Upper lobe of right lung (tissue), 1 donor: ENCODE data around the gene PLXNA4. TPM values are rescaled to one million over a fixed set of nuclear protein-coding genes. Genes with fewer than 3 reads are reported as not detected.

ENCODE experiments used
- ATAC-seq: fragments of 200-7000 bp; cut with Tn5 transposase; one replicate; pipeline ENCODE4 v1.9.1; 2020; ENCODE audit warnings: mild to moderate bottlenecking, moderate library complexity
- DNase-seq: peaks from one replicate; pipeline ENCODE4 v3.0.0-alpha.2; 2020
- H3K27ac ChIP-seq: fragments of 200-600 bp; one replicate; pipeline ENCODE4 v1.8.0; 2022
- H3K27me3 ChIP-seq: fragments of 200-600 bp; one replicate; pipeline ENCODE4 v1.8.0; 2022; ENCODE audit warnings: mild to moderate bottlenecking
- H3K36me3 ChIP-seq: fragments of 200-600 bp; one replicate; pipeline ENCODE4 v1.8.0; 2022
- H3K4me1 ChIP-seq: fragments of 200-600 bp; one replicate; pipeline ENCODE4 v1.8.0; 2022
- H3K4me3 ChIP-seq: fragments of 200-600 bp; one replicate; pipeline ENCODE4 v1.8.0; 2022; ENCODE audit warnings: mild to moderate bottlenecking
- H3K9me3 ChIP-seq: fragments of 200-600 bp; one replicate; pipeline ENCODE4 v1.8.0; 2022
- CTCF ChIP-seq: fragments of 200-600 bp; IDR thresholded peaks from one replicate; pipeline ENCODE4 v1.8.0; 2022; ENCODE audit warnings: antibody characterized with exemption
- intact Hi-C: fragments of 100-400 bp; cut with DNase I; formaldehyde crosslinking; loops from one replicate; pipeline ENCODE4 v1.11.0; 2022
- total RNA-seq: library from RNA; stranded (reverse); fragmentation: NEBNext Ultra II Directional; extraction: Animal tissue kit (Norgen Biotek cat#: 25700); gene quantifications from one replicate; pipeline ENCODE4 v1.2.1, GENCODE V29; 2021
- donor health status: DM: no; HTN: yes; CAD: no; lungs with severe emphysema.

PLXNA4 gene
- total RNA-seq, 1 donor from 2014 or later, result 7.2 TPM

- H3K36me3 ChIP-seq, result no peaks in the 10 kb centered on the region
- H3K4me3 ChIP-seq, result no peak overlapping the region
- H3K27ac ChIP-seq, result no peak overlapping the region
- intact Hi-C loops, result no loop called here
- H3K9me3 ChIP-seq, result no peaks in the 10 kb centered on the region
- no peak for ATAC-seq
- no peak for DNase-seq
- no peaks in the 10 kb centered on the region for H3K27me3 ChIP-seq
- peaks cover 7% of the 10 kb centered on the region for H3K4me1 ChIP-seq
- no peak for TF ChIP-seq CTCF
Observed at GRCh38 chr7:132430041-132430855, 146.0 kb downstream of the PLXNA4 start.

- Histone ChIP-seq H3K27ac (no peak overlapping the region), H3K4me3 (no peak overlapping the region), H3K4me1 (peaks cover 7% of the 10 kb centered on the region), H3K9me3 (no peaks in the 10 kb centered on the region), H3K36me3 (no peaks in the 10 kb centered on the region), H3K27me3 (no peaks in the 10 kb centered on the region)
- intact Hi-C loops, result no loop called here
- DNase-seq (no peak), ATAC-seq (no peak)
- TF ChIP-seq CTCF, result no peak
Observed at GRCh38 chr7:132429181-132429580, 147.1 kb downstream of the PLXNA4 start.

GRCh38 chr7:132428247-132428919, 147.9 kb downstream of the PLXNA4 start:
- no peak for TF ChIP-seq CTCF
- Histone ChIP-seq H3K4me1 (peaks cover 4% of the 10 kb centered on the region), H3K27me3 (no peaks in the 10 kb centered on the region), H3K36me3 (no peaks in the 10 kb centered on the region), H3K27ac (no peak overlapping the region), H3K4me3 (no peak overlapping the region), H3K9me3 (no peaks in the 10 kb centered on the region)
- ATAC-seq (no peak), DNase-seq (no peak)
- intact Hi-C loops, result no loop called here

GRCh38 chr7:132425942-132426341, 150.3 kb downstream of the PLXNA4 start:
- TF ChIP-seq CTCF, result no peak
- no peaks in the 10 kb centered on the region for H3K36me3 ChIP-seq
- no peak overlapping the region for H3K27ac ChIP-seq
- no peak for ATAC-seq
- no peaks in the 10 kb centered on the region for H3K9me3 ChIP-seq
- DNase-seq, result no peak
- no peaks in the 10 kb centered on the region for H3K4me1 ChIP-seq
- no peaks in the 10 kb centered on the region for H3K27me3 ChIP-seq
- intact Hi-C loops, result no loop called here
- no peak overlapping the region for H3K4me3 ChIP-seq

- intact Hi-C loops, result no loop called here
- Histone ChIP-seq H3K27me3 (no peaks in the 10 kb centered on the region), H3K4me1 (no peaks in the 10 kb centered on the region), H3K4me3 (no peak overlapping the region), H3K36me3 (no peaks in the 10 kb centered on the region), H3K27ac (no peak overlapping the region), H3K9me3 (no peaks in the 10 kb centered on the region)
- DNase-seq (no peak), ATAC-seq (no peak)
- TF ChIP-seq CTCF, result no peak
Observed at GRCh38 chr7:132424821-132425724, 151.2 kb downstream of the PLXNA4 start.
